ENCODE results near the gene SF3A1.

Gene SF3A1

GRCh38 chr22:30325065-30325720 lies 31.5 kb downstream of the SF3A1 start:
- no peak for DNase-seq (ENCODE audit: low read depth in 2 of 2)

- no peak for DNase-seq (ENCODE audit: low read depth in 2 of 2)
Measured at GRCh38 chr22:30324014-30324730, 32.5 kb downstream of the SF3A1 start.

- DNase-seq (ENCODE audit: low read depth in 2 of 2), result no peak
Measured at GRCh38 chr22:30323246-30323645, 33.4 kb downstream of the SF3A1 start.

GRCh38 chr22:30321461-30321860 lies 35.2 kb downstream of the SF3A1 start:
- DNase-seq (ENCODE audit: low read depth in 2 of 2), result no peak

- DNase-seq (ENCODE audit: low read depth in 2 of 2), result no peak
Measured at GRCh38 chr22:30320021-30320556, 36.6 kb downstream of the SF3A1 start.

GRCh38 chr22:30318799-30319419 lies 37.8 kb downstream of the SF3A1 start:
- DNase-seq (ENCODE audit: low read depth in 2 of 2), result no peak

- DNase-seq (ENCODE audit: low read depth in 2 of 2), result no peak
Measured at GRCh38 chr22:30317778-30318177, 38.9 kb downstream of the SF3A1 start.

GRCh38 chr22:30315962-30316576 lies 40.6 kb downstream of the SF3A1 start:
- DNase-seq (ENCODE audit: low read depth in 2 of 2), result no peak

- peak in 1 of 2 donors; percentile 30 for DNase-seq (ENCODE audit: low read depth in 2 of 2)
Measured at GRCh38 chr22:30314915-30315314, 41.8 kb downstream of the SF3A1 start.

GRCh38 chr22:30313527-30314363 lies 42.9 kb downstream of the SF3A1 start:
- no peak for DNase-seq (ENCODE audit: low read depth in 2 of 2)

GRCh38 chr22:30312053-30312452 lies 44.6 kb downstream of the SF3A1 start:
- no peak for DNase-seq (ENCODE audit: low read depth in 2 of 2)

GRCh38 chr22:30310881-30311771 lies 45.6 kb downstream of the SF3A1 start:
- no peak for DNase-seq (ENCODE audit: low read depth in 2 of 2)

- no peak for DNase-seq (ENCODE audit: low read depth in 2 of 2)
Measured at GRCh38 chr22:30309951-30310741, 46.5 kb downstream of the SF3A1 start.

- DNase-seq (ENCODE audit: low read depth in 2 of 2), result no peak
Measured at GRCh38 chr22:30308518-30309230, 48.0 kb downstream of the SF3A1 start.

- no peak for DNase-seq (ENCODE audit: low read depth in 2 of 2)
Measured at GRCh38 chr22:30308093-30308492, 48.6 kb downstream of the SF3A1 start.

GRCh38 chr22:30307041-30307574 lies 49.6 kb downstream of the SF3A1 start:
- no peak for DNase-seq (ENCODE audit: low read depth in 2 of 2)

GRCh38 chr22:30306627-30307011 lies 50.1 kb downstream of the SF3A1 start:
- DNase-seq (ENCODE audit: low read depth in 2 of 2), result no peak

GRCh38 chr22:30305906-30306626 lies 50.6 kb downstream of the SF3A1 start:
- no peak for DNase-seq (ENCODE audit: low read depth in 2 of 2)

Data from activated CD8-positive, alpha-beta memory T cell treated with anti-CD3 and anti-CD28 coated beads for 4 hours (primary cell).